Stimulated activated CD4-positive, alpha-beta T cell treated with anti-CD3 and anti-CD28 coated beads, Interleukin-1b, Interleukin-23, amount 100 ng/mL, for 4 hours (primary cell): ENCODE data around the gene ZSWIM4.
"Not testable (repeated sequence)": the region's sequence is repeated elsewhere in the genome, so short reads cannot be mapped to it uniquely, and the experiment has no call there.

Source experiments
- DNase-seq, 2 donors: peaks; one replicate each; pipeline ENCODE4 v3.0.0-alpha.2; 2020; ENCODE audit warnings: low read depth in 2 of 2

Gene ZSWIM4

DNA sequence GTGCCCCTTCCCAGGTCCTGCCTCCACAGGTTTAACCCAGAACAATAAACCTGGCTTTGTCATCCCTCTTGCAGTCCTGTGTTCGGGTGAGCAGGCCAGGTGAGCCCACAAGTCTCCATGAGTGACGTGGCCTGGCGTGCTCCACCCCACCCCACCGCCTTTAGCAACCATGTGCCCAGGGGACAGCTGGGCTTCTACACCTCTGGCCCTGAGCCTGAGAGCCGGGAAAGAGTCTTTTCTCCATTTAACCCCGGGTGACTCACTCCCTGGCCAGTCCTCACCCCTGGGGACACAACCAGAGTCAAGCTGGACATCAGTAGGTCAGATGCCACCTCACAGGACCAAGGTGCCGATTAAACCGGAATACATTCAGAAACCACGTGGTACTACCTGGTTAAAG is 16.8 kb upstream of the ZSWIM4 start:
- DNase-seq, result no peak

GRCh38 chr19:13778847-13779246 is 16.4 kb upstream of the ZSWIM4 start:
- DNase-seq, result no peak

- not testable (repeated sequence) for DNase-seq
Observed at GRCh38 chr19:13779794-13780193, 15.4 kb upstream of the ZSWIM4 start.

GRCh38 chr19:13781547-13781946 is 13.7 kb upstream of the ZSWIM4 start:
- DNase-seq, result no peak

- no peak for DNase-seq
Observed at GRCh38 chr19:13782537-13782936, 12.7 kb upstream of the ZSWIM4 start.

GRCh38 chr19:13783565-13784500 is 11.4 kb upstream of the ZSWIM4 start:
- no peak for DNase-seq

- DNase-seq, result peak; percentile 63 to 68
Observed at GRCh38 chr19:13784731-13785452, 10.4 kb upstream of the ZSWIM4 start.

GRCh38 chr19:13788991-13789390 is 6.3 kb upstream of the ZSWIM4 start:
- DNase-seq, result no peak

DNA sequence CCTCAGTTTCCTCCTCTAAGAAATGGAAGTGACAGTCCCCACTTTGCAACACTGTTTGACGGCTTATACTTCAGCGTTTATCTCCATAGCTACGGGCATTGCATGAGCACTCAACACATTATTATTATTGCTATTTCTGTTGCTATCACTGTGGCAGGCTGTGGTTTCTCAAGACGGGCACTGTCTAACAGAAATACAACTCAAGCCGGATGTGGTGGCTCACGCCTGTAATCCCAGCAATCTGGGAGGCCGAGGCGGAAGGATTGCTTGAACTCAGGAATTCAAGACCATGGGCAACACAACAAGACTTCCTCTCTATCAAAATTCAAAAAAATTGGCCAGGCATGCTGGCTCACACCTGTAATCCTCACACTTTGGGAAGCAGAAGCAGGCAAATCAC is 4.9 kb upstream of the ZSWIM4 start:
- DNase-seq, result no peak

DNA sequence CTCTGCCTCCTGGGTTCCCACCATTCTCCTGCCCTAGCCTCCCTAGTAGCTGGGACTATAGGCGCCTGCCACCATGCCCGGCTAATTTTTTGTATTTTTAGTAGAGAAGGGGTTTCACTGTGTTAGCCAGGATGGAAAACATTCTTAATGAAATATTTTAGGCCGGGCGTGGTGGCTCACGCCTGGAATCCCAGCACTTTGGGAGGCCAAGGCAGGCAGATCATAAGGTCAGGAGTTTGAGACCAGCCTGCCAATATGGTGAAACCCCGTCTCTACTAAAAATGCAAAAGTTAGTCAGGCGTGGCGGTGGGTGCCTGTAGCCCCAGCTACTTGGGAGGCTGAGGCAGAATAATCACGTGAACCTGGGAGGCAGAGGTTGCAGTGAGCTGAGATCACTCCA is 1.9 kb upstream of the ZSWIM4 start:
- DNase-seq, result not testable (repeated sequence)

GRCh38 chr19:13794398-13794756 is 866 bp upstream of the ZSWIM4 start:
- no peak for DNase-seq

DNA sequence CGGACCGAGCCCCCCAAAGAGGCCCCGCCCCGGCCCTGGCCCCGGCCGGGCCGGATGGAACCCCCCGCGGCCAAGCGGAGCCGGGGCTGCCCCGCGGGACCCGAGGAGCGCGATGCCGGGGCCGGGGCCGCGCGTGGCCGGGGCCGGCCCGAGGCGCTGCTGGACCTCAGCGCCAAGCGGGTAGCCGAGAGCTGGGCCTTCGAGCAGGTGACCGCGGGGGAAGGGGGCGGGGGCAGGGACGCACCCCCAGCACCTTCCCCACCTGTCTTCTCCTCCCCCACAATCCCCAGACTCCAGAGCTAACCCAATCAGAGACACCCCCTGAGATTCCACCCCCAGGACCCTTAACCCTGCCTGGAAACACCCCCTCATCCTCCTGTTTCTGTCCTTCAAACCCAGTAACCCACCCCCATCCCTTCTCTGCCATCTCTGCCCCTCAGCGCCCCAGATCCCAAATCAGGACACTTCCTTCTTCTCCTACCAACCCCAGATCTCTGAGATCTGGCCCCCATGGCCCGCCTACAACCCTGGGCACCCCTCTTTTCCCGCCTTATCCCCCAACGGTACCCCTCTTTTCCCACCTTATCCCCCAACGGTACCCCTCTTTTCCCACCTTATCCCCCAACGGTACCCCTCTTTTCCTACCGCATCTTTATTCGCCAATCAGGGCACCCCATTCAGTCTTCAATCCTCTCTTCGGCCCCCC is 505 bp downstream of the ZSWIM4 start:
- DNase-seq, result no peak

DNA sequence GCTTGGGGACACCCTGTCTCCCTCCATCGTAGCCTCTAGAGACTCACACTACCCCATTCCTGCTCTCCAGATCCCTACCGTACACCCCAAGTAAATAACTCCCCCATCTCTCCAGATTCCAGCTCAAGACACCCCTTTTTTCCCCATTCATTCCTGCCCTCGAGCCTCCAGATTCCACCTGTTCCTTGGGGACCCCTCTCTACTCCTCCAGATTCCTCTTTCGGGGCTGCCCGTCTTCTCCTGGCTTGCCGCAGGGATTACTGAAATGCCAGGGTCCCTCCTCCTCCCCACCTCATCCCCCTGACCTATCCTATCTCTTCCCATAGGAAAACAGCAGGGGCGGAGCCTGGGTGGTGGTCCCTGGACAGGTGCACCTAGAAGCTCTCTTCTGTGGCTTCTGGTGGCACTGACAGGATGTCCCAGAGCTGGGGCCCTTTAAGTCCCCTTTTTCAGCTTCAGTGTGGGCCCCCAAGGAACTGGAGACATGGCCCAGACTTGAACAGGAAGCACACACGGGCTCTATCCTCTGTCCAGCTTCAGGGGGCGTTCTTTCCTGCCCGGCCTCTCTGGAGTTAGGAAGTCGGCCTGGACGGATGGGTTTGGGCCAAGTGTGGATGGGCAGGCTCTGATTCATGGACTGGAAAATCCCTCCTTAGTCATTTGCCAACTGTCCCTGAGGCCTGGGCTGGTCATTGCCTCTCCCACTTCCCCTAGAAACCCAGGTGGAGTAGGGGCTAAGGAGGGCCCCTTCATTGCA is 1.2 kb downstream of the ZSWIM4 start:
- DNase-seq, result no peak

DNA sequence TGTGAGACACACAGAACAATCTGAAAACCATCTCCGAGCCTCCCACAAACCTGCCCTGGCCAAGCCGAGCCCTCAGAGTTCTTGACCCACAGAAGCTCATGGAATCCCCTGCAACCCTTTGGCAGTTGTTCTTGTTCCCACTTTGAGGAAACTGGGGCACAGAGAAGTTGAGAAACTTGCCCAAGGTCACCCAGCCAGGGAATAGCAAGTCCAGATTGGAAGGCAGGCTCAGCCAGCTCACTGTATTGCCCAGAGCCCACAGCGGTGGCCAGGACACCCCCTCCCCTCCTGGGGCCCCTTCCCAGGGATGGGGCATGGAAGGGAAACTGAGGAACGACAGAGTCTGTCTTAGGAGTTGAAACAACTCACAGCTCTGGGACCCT is 1.8 kb downstream of the ZSWIM4 start:
- no peak for DNase-seq

GRCh38 chr19:13797870-13798269 is 2.6 kb downstream of the ZSWIM4 start:
- DNase-seq, result no peak

DNA sequence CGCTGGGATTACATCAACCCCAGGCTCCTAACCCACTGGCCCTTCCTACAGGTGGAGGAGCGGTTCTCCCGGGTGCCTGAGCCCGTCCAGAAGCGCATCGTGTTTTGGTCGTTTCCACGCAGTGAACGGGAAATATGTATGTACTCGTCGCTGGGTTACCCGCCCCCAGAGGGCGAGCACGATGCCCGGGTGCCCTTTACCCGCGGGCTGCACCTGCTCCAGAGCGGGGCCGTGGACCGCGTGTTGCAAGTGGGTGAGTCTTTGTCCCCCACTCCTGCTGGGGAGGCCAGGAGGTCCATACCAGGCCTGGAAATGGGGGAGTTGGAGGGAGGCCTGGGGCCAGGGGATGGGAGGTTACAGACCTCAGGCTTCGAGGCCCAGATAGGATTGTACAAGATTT is 4.4 kb downstream of the ZSWIM4 start:
- no peak for DNase-seq

DNA sequence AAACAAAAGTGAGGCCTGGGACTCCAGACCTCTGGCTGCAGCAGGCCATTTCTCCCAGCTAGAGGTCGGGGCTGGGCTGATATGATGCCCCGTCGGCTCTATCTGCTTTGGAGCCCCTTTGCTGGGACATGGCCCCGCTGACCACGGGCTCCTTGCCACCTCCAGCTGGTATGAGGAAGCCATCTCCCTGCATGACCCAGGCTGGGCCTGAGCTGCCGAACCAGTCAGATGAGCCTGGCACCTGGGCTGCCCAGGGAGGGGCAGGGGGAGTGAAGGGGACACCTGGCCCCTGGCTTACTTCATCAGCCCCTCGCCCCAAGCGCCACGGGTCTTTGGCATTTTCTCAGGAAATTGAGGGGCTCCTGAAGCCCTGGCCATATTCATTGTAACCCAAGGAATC is 7.8 kb downstream of the ZSWIM4 start:
- no peak for DNase-seq

DNA sequence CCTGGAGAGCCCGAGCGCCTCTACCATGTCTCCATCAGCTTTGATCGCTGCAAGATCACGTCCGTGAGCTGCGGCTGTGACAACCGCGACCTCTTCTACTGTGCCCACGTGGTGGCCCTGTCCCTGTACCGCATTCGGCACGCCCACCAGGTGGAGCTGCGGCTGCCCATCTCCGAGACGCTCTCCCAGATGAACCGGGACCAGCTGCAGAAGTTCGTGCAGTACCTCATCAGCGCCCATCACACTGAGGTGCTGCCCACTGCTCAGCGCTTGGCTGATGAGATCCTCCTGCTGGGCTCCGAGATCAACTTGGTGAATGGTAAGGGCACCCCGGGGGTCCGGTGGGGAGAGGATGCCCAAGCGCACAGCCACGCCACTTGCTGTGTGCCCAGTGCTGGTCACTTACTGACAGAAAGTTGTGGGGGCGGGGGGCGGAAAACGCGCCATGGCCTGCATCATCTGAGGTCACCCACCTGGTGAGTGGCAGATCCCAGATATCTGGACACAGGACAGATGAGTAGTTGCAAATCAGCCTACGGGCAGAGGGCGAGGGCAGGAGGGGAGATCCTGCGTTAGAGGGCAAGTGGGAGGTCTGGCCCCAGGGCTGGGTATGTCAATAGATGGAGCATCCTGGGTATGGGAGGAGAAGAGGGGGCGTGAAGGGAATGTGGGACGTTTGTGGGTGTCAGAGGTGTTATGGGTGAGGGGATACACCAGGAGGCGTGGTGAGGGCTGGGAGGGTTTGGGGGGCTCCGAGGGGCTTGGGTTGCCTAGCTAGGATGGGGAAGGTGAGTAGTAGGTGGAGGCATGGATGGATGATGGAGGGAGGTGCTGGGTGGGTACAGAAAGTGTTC is 9.8 kb downstream of the ZSWIM4 start:
- DNase-seq, result no peak

DNA sequence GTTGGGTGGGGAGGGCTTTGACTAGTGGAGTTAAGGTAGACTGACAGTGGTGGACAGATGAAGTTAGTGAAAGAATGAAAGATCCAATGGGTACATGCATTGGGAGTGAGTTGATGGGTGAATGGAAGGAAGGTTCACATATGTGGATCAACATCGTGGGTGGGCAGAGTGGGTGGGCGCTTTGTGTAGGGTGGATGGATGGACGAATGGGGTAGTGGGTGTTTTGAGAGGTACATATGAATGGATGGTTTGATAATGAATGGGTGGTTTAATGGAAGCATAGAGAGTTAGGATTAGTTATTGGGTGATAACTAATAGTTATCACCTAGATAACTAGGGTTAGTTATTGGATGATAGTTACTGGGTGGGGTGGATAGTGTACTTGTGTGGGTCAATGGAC is 11.5 kb downstream of the ZSWIM4 start:
- no peak for DNase-seq

DNA sequence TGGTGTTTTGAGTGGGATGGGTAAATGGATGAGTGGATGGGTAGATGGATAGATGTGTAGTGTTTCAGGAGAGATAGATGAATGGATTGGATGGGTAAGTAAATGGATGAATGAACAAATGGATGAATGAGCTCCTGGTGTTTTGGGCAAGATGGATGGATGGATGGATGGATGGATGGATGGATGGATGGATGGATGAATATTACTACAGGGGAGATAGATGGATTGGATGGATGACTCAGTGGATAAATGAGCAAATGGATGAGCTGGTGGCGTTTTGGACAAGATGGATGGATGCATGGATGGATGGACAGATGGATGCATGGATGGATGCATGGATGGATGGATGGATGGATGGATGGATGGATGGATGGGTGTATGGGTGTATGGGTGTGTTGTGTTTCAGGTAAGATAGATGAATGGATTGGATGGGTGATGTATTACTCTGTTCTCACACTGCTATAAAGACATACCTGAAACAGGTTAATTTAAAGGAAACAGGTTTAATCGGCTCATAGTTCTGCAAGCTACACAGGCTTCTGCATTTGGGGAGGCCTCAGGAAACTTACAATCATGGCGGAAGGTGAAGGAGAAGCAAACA is 12.3 kb downstream of the ZSWIM4 start:
- no peak for DNase-seq
